ENCODE results near the gene NELL2. TPM values are rescaled to one million over a fixed set of nuclear protein-coding genes. Genes with fewer than 3 reads are reported as not detected.

Gene NELL2
- total RNA-seq, 1 experiment from 2014 or later: 1.1 TPM

DNA sequence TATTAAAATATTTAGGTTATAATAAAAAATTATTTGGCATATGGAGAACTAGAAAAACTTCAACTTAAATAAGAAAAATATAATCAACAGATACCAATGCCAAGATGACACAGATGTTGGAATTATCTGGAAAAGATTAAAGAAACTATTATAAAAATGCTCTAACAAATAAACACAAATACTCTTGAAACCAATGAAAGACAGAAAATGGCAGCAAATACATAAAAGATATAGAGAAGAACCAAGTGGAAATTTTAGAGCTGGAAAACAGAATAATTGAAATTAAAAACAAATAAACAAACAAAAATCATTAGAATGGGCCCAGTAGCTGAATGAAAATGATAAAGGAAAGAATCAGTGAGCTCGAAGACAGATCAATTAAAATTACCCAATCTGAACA lies 5.1 kb upstream of the NELL2 start:
- CTCF ChIA-PET: no interaction called here
- TF ChIP-seq, protein P1, sequence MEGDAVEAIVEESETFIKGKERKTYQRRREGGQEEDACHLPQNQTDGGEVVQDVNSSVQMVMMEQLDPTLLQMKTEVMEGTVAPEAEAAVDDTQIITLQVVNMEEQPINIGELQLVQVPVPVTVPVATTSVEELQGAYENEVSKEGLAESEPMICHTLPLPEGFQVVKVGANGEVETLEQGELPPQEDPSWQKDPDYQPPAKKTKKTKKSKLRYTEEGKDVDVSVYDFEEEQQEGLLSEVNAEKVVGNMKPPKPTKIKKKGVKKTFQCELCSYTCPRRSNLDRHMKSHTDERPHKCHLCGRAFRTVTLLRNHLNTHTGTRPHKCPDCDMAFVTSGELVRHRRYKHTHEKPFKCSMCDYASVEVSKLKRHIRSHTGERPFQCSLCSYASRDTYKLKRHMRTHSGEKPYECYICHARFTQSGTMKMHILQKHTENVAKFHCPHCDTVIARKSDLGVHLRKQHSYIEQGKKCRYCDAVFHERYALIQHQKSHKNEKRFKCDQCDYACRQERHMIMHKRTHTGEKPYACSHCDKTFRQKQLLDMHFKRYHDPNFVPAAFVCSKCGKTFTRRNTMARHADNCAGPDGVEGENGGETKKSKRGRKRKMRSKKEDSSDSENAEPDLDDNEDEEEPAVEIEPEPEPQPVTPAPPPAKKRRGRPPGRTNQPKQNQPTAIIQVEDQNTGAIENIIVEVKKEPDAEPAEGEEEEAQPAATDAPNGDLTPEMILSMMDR (IDR thresholded peaks at IDR 0.05 in 2 of 3, conservative IDR thresholded peaks at IDR 0.05 in 1 of 3; ENCODE audit: borderline replicate concordance in 1 of 3, insufficient read depth in 1 of 3, low read depth in 2 of 3, low read length in 2 of 3): no peak
- TF ChIP-seq RAD21 (IDR thresholded peaks at IDR 0.05; ENCODE audit: low read depth) (no peak), CBX3 (IDR thresholded peaks at IDR 0.05; ENCODE audit: low read depth) (no peak), ZNF274 (IDR thresholded peaks at IDR 0.05; ENCODE audit: low read depth, low read length) (no peak), SP1 (IDR thresholded peaks at IDR 0.05; ENCODE audit: low read depth) (no peak), SRF (IDR thresholded peaks at IDR 0.05; ENCODE audit: low read depth) (no peak), EZH2phosphoT487 (IDR thresholded peaks at IDR 0.05; ENCODE audit: borderline replicate concordance) (no peak), EZH2 (IDR thresholded peaks at IDR 0.05) (no peak)
- TF ChIP-seq, protein P2, sequence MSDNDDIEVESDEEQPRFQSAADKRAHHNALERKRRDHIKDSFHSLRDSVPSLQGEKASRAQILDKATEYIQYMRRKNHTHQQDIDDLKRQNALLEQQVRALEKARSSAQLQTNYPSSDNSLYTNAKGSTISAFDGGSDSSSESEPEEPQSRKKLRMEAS (IDR thresholded peaks at IDR 0.05): no peak
- TF ChIP-seq, protein P3, sequence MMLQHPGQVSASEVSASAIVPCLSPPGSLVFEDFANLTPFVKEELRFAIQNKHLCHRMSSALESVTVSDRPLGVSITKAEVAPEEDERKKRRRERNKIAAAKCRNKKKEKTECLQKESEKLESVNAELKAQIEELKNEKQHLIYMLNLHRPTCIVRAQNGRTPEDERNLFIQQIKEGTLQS (IDR thresholded peaks at IDR 0.05): no peak
- intact Hi-C loops (cut with micrococcal nuclease): no loop called here
- Histone ChIP-seq H3K4me1 (ENCODE audit: control insufficient read depth in 1 of 2, insufficient read depth in 2 of 2, low read length in 2 of 2) (no peaks in the 10 kb centered on the region), H3K27me3 (ENCODE audit: insufficient read depth, low read length) (no peaks in the 10 kb centered on the region), H3K9me3 (ENCODE audit: control insufficient read depth in 1 of 2, insufficient read depth in 1 of 2, low read depth in 1 of 2, low read length in 2 of 2) (peaks cover 0 to 12% of the 10 kb centered on the region in 2 experiments; a peak in 3 of 4 replicates), H3K4me3 (replicated peaks in 1 of 2; ENCODE audit: low read depth in 1 of 2, low read length in 2 of 2) (no peak overlapping the region), H3K36me3 (ENCODE audit: control insufficient read depth in 1 of 2, insufficient read depth in 2 of 2, low read length in 2 of 2) (no peaks in the 10 kb centered on the region), H3K9ac (ENCODE audit: low read length) (no peak overlapping the region), H3K4me2 (ENCODE audit: low read length) (no peak overlapping the region), H4K20me1 (ENCODE audit: insufficient read depth) (no peaks in the 10 kb centered on the region), H3K79me2 (ENCODE audit: insufficient read depth, low read length) (no peaks in the 10 kb centered on the region), H3K27ac (ENCODE audit: low read depth, low read length) (no peak overlapping the region), H3K9me2 (ENCODE audit: insufficient read depth) (no peaks in the 10 kb centered on the region), H2AFZ (ENCODE audit: low read depth, low read length, poor library complexity, severe bottlenecking) (no peak overlapping the region)
- POLR2A ChIA-PET: no interaction called here
- no TSS peak for BruUV-seq (replicated peaks)
- ATAC-seq (no peak), DNase-seq (ENCODE audit: low read depth, low spot score) (no peak)
- RAD21 ChIA-PET (ENCODE audit: low non-redundant PET in 1 of 2, low total read pairs in 2 of 2, uncharacterized antibody in 2 of 2, unreplicated experiment in 2 of 2): no interaction called here

Data from HCT116 (cell line).